ENCODE data around the gene PARM1.

The PARM1 gene, protein sequence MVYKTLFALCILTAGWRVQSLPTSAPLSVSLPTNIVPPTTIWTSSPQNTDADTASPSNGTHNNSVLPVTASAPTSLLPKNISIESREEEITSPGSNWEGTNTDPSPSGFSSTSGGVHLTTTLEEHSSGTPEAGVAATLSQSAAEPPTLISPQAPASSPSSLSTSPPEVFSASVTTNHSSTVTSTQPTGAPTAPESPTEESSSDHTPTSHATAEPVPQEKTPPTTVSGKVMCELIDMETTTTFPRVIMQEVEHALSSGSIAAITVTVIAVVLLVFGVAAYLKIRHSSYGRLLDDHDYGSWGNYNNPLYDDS

DNA sequence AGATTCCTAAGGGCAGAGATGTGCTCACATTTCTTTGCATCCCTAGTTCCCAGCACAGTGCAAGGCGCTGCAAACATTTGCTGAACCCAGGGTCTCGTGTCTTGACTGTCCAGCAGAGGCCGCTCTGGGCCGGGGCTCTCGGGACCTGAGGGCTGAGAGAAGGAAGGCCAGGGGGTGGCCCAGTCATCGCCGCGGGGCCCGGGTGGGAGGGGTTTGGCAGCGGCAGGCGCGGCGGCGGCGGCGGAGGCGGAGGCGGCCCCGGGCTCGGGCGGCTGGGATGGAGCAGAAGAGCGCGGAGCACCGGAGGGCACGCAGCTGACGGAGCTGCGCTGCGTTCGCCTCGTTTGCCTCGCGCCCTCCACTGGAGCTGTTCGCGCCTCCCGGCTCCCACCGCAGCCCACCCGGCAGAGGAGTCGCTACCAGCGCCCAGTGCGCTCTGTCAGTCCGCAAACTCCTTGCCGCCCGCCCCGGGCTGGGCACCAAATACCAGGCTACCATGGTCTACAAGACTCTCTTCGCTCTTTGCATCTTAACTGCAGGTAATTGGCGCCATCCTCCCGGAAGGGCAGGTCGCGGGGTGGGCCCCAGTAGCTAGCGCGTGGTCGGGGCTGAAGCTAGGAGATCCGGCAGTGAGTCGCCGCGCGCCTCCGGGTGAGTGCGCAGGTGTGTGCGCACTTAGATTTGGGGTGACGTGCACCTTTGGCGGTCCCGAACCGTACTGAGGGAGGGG is at the start of gene PARM1:
Gene PARM1 (plus strand): TSS at position 285 of the 730 bp plus-strand sequence. CDS start 212 bp downstream, at position 497.
- DNase-seq = peak; percentile 20

DNA sequence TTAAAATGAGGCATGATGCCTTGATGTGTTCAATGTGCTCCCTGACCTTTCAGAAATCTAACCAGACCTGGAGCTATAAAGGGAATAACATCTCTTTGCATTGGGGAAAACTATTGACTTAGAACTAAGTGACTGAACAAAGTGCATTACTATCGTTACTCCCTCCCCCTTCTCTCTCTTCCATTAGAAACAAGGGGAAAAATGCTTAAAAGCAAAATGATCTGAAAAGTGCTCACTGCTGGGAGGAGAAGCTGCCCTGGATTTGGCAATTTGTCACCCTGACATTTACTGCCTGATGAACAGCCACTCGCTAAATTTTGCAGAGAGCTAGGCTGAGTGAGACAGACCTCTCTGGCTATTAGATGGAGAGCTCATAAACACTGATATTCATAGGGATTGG is 48.6 kb upstream of the PARM1 start:
- no peak for DNase-seq

- DNase-seq = no peak
Observed at GRCh38 chr4:74886484-74886883, 46.4 kb upstream of the PARM1 start.

- DNase-seq = no peak
Observed at GRCh38 chr4:74890341-74890740, 42.6 kb upstream of the PARM1 start.

- DNase-seq = no peak
Observed at GRCh38 chr4:74891037-74891436, 41.9 kb upstream of the PARM1 start.

DNA sequence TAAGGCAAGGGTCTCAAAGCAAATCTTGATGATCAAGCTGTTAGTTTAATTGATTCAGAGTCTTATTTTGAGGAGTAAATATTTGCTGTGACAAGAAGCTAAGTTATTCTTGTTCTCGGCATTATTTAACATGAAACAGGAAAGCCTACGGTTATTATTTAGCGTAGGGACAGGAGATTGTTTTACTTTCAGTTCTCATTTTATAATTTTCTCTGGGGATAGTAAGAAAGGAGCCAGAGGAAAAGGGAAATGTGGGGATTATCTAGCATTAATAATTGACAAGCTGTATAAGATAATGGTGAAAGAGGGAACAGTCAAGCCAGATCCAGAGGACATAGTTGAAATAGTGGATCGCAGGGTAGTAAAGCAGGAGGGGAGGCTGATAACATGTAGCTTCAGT is 39.7 kb upstream of the PARM1 start:
- DNase-seq = no peak

- no peak for DNase-seq
Observed at GRCh38 chr4:74896595-74896994, 36.3 kb upstream of the PARM1 start.

GRCh38 chr4:74897386-74897785 is 35.5 kb upstream of the PARM1 start:
- DNase-seq = no peak

DNA sequence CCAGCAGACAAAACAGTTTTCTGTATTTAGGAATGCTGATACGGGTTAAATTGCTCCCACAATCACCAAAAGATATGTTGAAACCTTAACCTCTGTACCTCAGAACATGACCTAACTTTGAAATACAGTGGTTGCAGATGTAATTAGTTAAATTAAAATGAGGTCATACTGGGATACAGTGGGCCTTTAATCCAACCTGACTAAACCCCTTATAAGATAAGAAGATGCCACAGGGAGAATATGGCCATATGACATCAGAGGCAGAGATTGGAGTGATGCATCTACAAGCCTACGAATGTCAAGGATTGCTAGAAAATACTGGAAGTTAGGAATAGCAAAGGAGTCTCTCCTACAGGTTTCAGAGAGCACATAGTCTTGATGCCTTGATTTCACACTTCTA is 32.1 kb upstream of the PARM1 start:
- DNase-seq = no peak

DNA sequence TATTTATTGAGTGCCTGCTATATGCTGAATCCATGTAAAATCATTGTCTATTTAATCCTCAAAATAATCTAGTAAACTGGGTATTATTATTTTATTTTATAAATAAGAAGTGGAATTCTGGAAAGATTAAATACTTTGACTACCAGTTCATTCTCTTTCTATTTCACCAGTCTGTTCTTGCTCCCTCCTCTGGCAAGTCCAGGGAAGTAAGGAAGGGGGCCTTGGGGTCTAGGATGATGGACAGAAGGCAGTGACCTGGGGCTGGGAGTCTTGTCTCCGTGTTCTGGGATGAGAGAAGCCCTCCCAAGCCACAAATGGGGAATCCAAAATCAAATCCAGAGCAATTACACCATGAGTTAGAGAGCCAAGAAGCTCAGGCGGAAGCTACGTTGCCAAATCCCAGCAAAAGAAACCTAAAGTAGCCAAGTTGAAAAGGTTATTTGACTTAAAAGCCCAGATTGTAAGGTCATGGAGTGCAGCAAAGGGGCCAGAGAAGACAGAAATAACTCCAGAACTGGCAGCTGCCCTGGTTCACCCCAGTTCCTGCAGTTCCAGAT is 28.3 kb upstream of the PARM1 start:
- DNase-seq = no peak

- DNase-seq = no peak
Observed at GRCh38 chr4:74906771-74907170, 26.1 kb upstream of the PARM1 start.

- no peak for DNase-seq
Observed at GRCh38 chr4:74919783-74920182, 13.1 kb upstream of the PARM1 start.

- no peak for DNase-seq
Observed at GRCh38 chr4:74920704-74921103, 12.2 kb upstream of the PARM1 start.

DNA sequence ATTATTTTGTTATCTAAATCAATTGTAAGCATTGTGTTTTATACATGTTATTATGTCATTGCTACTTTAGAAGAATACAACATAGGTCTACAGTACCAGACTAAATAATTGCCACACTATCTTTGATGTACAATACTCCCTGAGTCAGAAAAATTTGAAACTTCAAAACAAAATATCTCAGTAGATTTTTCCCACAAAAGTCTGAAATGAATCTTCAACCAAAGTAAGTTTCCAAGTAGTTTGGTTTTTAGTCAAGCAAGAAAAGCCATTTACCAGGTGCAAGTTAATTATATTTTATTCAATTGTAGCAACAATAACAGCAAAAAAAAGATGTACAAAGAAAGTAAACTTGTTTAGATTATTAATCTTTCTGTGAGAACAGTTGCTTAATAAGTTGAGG is 11.4 kb upstream of the PARM1 start:
- DNase-seq = no peak

GRCh38 chr4:74926007-74926406 is 6.9 kb upstream of the PARM1 start:
- no peak for DNase-seq

- no peak for DNase-seq
Observed at GRCh38 chr4:74930162-74930561, 2.8 kb upstream of the PARM1 start.

- no peak for DNase-seq
Observed at GRCh38 chr4:74931376-74931775, 1.5 kb upstream of the PARM1 start.

DNA sequence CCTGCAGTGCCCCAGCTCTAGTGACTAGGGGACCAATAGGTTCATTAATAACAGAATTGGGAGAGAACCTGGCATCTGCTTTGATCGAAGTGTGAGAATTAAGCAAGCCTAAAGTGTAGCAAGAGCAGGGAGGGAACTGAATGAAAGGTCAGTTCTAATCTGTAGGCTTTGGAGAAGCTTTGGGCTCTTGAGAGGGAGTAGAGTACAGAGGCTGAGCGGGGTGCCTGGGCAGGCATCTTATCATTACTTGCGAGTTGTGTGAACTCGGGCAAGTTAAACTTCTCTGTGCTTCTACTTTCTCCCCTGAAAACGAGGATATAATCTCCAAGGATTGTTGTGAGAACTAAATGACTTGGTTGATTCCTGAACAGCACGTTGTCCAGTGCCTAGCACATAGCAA is 906 bp upstream of the PARM1 start:
- no peak for DNase-seq

GRCh38 chr4:74933562-74934015 is 673 bp downstream of the PARM1 start:
- no peak for DNase-seq

- DNase-seq = no peak
Observed at GRCh38 chr4:74934016-74934831, 1.3 kb downstream of the PARM1 start.

DNA sequence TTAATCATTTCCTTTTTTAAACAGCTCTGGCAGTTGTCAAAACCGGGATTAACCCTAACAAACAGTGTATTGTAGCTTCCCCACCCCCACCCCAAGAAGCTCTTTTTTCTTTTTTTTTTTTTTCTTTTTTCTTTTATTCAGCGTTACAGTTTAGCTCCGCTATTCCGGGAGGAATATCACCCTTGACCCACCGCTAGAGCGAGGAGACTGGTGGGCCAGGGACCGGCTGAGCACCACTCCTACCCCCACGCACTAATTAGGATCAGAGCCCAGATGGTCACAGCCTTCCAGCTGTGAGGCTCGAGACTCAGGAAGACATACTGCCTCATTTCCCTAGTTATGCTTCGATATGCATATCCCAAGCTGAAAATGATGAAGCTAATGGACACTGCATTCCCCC is 2.0 kb downstream of the PARM1 start:
- DNase-seq = no peak

DNA sequence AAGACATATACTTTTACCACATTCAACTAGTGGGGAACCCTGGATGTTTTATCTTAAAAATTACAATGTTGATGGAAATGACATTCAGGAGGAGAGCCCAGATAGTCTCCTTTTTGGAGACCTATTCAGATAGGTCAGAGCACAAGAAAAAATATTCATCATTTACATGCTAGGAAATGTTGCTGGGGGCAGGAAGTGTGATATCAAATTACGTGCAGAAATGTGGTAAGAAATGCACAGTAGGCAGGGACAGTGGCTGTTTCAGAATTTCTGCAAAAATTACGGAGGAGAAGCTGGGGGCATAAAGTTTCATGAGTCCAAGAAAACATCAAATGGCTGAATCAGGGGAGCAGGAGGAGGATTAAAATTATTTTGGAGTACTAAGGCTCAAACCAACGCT is 8.2 kb downstream of the PARM1 start:
- DNase-seq = no peak

DNA sequence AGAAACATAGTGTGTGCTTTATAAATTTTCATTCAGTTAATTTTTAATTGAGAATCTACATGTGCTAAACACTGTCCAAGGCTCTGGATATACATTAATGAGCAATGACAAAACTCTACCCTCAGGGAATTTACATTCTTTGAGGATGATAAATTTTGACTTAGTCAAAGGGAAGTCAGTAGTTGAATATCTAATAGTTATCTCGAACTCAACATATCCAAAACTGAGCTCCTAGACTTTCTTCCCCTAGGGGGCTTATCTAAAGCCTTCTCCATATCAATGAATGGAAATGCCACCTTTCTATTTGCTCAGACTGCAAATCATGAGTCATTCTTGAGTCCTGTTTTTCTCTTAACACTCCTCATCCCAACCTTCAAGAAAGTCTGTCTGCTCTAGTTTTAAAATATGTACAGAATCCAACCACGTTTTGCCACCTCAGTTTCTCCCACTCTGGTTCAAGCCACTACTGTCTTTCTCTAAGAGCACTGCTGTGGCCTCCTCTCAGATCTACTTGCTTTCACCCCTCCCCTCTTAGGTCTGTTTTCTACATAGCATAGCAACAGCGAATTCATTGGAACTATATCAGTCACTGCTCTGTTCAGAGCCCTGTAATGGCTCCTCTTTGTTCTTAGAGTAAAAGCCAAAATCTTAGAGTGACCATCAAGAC is 9.5 kb downstream of the PARM1 start:
- no peak for DNase-seq
